Body of pancreas (tissue), 4 donors: ENCODE measurements around the gene GRID2IP. TPM values are rescaled to one million over a fixed set of nuclear protein-coding genes. Genes with fewer than 3 reads are reported as not detected.

Source experiments
- ATAC-seq: fragments of 150-250 bp; one replicate; pipeline ENCODE4 v1.9.1; 2016
- DNase-seq, 4 donors: peaks; one replicate each; pipeline ENCODE4 v3.0.0-alpha.2; 2019
- H3K27ac ChIP-seq, 4 donors: fragments of 200-600 bp; sonication (generic); 1 replicate in 3 of 4; 2 replicates in 1 of 4; pipeline versions ENCODE4 v1.5.1 to v1.6.1; 2016 to 2019; ENCODE audit warnings: mild to moderate bottlenecking in 1 of 4, mixed read lengths in 1 of 4, moderate library complexity in 1 of 4
- H3K27me3 ChIP-seq, 2 donors: fragments of 200-600 bp; sonication (generic); one replicate each; pipeline ENCODE4 v1.6.0; 2016; ENCODE audit warnings: mild to moderate bottlenecking in 1 of 2
- H3K36me3 ChIP-seq, 2 donors: fragments of 200-600 bp; sonication (generic); replicated peaks in 1 of 2; 2 replicates each; pipeline ENCODE4 v1.5.1; 2016; ENCODE audit warnings: low read depth in 2 of 2; ENCODE audit not compliant: insufficient read depth in 1 of 2
- H3K4me1 ChIP-seq: fragments of 200-600 bp; sonication (generic); one replicate; pipeline ENCODE4 v1.6.0; 2016
- H3K4me3 ChIP-seq, 2 donors: fragments of 200-600 bp; sonication (generic); 1 replicate in 1 of 2; 2 replicates in 1 of 2; pipeline ENCODE4 v1.5.1; 2016 to 2019
- H3K9me3 ChIP-seq, 3 donors: fragments of 200-600 bp; sonication (generic); 1 replicate in 2 of 3; 2 replicates in 1 of 3; pipeline ENCODE4 v1.5.1; 2016
- POLR2A ChIP-seq, 3 donors: fragments of 450-650 bp; IDR thresholded peaks; one replicate each; pipeline ENCODE4 v1.6.1; 2016; ENCODE audit warnings: antibody characterized with exemption in 3 of 3, mild to moderate bottlenecking in 2 of 3
- WGBS, 2 donors: methylation state at CpG; one replicate each; pipeline ENCODE4 v1.1.5; 2017; 5-methylcytosine and 5-hydroxymethylcytosine counted together
- intact Hi-C: fragments of 100-400 bp; cut with DNase I; formaldehyde crosslinking; loops from one replicate; pipeline ENCODE4 v1.15.1; 2023
- total RNA-seq, 2 donors: library from RNA; depleted of rRNA; stranded (reverse); fragments of >200 nt; gene quantifications; one replicate each; pipeline ENCODE4 v1.1.0, GENCODE V29; 2016
- TF ChIP-seq, protein P1 (sequence below), 7 experiments: fragments of 450-650 bp in 4 of 7; fragments of 200-600 bp in 3 of 7; sonication (generic) in 3 of 7; IDR thresholded peaks; one replicate each; pipeline ENCODE4 v1.5.1; 2016 to 2019; ENCODE audit warnings: antibody characterized with exemption in 7 of 7

Gene GRID2IP
- total RNA-seq, 2 donors from 2014 or later = 1.0 to 1.6 TPM

DNA sequence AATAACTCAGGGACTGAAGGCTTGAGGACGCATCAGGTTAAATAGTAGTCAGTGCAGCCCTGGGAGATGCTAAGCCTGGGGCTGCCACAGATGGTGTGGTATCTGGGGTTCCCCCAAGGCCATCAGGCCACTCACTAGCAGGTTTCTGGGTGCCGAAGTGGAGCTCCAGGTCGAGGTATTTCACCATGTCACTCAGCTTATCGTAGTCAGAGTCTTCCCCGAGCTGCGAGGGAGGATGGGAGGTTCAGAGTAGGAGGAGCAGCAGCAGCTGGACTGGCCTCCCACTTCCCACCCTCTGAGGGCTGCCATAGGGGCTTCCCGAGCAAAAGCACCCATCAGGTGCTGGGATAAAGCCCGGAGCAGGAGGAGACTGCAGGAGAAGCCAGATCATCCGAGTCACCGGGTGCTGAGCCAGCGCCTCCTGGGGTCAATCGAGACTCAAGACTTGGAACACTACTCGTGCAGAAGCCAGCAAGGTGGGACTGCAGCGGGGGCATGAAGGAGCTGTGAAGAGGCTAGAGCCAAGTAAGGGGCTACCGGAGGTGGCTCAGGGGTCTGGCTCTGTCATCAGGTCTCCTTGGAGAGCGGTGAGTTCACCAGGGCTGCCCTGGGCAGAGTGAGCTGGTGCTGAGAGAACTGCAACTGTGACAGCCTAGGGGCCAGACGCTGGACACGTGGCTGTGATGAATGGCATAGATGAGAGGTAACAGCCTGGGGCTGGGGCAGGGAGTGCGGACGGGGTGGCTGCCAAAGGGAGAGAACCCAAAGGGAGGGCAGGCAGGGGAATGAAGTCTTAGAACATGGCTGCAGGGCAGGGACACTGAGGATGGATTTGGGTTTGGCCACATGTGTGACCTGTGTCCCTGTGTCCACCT is 45.3 kb downstream of the GRID2IP start:
- ATAC-seq = no peak

DNA sequence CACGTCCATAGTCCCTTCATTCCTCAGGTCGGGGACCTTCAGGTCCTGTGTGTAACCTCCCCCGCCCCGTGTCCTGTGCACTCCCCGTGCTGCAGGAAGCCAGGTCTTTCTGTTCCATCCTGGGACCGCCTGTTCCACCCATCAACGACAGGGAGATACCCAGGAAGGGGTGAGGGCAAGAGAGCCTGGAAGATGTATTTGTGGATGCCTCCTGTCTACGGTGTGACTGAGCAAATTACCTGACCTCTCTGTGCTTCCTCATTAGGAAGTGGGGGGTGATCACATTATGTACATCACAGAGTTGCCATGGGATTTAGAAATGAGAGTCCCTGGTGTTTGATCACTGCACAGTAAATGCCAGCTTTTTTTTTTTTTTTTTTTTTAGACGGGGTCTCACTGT is 46.3 kb downstream of the GRID2IP start:
- Histone ChIP-seq H3K4me3 (peak overlapping the region in 1 of 2 donors; percentile 93), H3K9me3 (no peaks in the 10 kb centered on the region), H3K36me3 (no peaks in the 10 kb centered on the region), H3K27me3 (no peaks in the 10 kb centered on the region), H3K4me1 (peaks cover 16% of the 10 kb centered on the region), H3K27ac (peak overlapping the region; percentile 93 to 98 (median 96))
- intact Hi-C loops = no loop called here
- 31 to 50% methylated on average over 9 of the region's 9 CpGs for WGBS, 2 donors
- DNase-seq (no peak), ATAC-seq (no peak)
- no peak for TF ChIP-seq POLR2A (IDR thresholded peaks at IDR 0.05)
- TF ChIP-seq, protein P1, sequence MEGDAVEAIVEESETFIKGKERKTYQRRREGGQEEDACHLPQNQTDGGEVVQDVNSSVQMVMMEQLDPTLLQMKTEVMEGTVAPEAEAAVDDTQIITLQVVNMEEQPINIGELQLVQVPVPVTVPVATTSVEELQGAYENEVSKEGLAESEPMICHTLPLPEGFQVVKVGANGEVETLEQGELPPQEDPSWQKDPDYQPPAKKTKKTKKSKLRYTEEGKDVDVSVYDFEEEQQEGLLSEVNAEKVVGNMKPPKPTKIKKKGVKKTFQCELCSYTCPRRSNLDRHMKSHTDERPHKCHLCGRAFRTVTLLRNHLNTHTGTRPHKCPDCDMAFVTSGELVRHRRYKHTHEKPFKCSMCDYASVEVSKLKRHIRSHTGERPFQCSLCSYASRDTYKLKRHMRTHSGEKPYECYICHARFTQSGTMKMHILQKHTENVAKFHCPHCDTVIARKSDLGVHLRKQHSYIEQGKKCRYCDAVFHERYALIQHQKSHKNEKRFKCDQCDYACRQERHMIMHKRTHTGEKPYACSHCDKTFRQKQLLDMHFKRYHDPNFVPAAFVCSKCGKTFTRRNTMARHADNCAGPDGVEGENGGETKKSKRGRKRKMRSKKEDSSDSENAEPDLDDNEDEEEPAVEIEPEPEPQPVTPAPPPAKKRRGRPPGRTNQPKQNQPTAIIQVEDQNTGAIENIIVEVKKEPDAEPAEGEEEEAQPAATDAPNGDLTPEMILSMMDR (IDR thresholded peaks at IDR 0.05) = no peak

More for the DNA sequence above, 45.3 kb downstream of the GRID2IP start:
- WGBS, 2 donors = 62 to 71% methylated on average over 9 to 20 of the region's 20 CpGs
- H3K4me3 ChIP-seq = no peak overlapping the region
- DNase-seq = no peak
- no peaks in the 10 kb centered on the region for H3K9me3 ChIP-seq
- H3K36me3 ChIP-seq = no peaks in the 10 kb centered on the region
- H3K27me3 ChIP-seq = no peaks in the 10 kb centered on the region
- H3K4me1 ChIP-seq = peaks cover 16% of the 10 kb centered on the region
- TF ChIP-seq, protein P1 (IDR thresholded peaks at IDR 0.05) = no peak
- no peak for TF ChIP-seq POLR2A (IDR thresholded peaks at IDR 0.05)
- intact Hi-C loops = no loop called here
- H3K27ac ChIP-seq = no peak overlapping the region

DNA sequence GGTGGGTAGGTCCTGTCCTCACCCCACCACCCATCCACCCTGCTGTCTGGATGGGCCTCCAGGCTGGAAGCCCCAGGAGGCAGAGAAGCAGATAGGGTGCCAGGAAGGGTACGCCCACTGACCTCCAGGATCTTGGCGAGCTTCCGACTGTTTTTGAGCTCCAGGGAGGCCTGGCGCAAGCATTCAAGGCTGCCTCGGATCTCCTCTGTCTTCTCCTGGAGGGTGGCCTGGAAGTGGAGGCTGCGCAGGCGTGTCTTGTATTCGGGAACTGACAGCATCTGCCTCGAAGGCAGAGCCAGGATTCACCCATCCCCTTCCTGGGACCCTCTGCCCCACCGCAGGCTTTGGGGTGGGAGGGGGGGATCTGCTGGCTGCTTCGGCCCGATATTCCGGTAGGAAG is 48.4 kb downstream of the GRID2IP start:
- no peak for ATAC-seq
- Histone ChIP-seq H3K27ac (peak overlapping the region in 3 of 4 donors; percentile 96 to 98 (median 97)), H3K36me3 (no peaks in the 10 kb centered on the region), H3K27me3 (no peaks in the 10 kb centered on the region), H3K4me1 (peaks cover 16% of the 10 kb centered on the region), H3K4me3 (peak overlapping the region; percentile 62 to 93), H3K9me3 (no peaks in the 10 kb centered on the region)
- peak; percentile 55 to 70 (median 64) for DNase-seq
- intact Hi-C loops = no loop called here
- TF ChIP-seq, protein P1 (IDR thresholded peaks at IDR 0.05) = no peak
- no peak for TF ChIP-seq POLR2A (IDR thresholded peaks at IDR 0.05)
- 21% methylated on average over 13 of the region's 13 CpGs; no CpG with 5 or more reads in 1 of the 2 donors for WGBS, 2 donors

DNA sequence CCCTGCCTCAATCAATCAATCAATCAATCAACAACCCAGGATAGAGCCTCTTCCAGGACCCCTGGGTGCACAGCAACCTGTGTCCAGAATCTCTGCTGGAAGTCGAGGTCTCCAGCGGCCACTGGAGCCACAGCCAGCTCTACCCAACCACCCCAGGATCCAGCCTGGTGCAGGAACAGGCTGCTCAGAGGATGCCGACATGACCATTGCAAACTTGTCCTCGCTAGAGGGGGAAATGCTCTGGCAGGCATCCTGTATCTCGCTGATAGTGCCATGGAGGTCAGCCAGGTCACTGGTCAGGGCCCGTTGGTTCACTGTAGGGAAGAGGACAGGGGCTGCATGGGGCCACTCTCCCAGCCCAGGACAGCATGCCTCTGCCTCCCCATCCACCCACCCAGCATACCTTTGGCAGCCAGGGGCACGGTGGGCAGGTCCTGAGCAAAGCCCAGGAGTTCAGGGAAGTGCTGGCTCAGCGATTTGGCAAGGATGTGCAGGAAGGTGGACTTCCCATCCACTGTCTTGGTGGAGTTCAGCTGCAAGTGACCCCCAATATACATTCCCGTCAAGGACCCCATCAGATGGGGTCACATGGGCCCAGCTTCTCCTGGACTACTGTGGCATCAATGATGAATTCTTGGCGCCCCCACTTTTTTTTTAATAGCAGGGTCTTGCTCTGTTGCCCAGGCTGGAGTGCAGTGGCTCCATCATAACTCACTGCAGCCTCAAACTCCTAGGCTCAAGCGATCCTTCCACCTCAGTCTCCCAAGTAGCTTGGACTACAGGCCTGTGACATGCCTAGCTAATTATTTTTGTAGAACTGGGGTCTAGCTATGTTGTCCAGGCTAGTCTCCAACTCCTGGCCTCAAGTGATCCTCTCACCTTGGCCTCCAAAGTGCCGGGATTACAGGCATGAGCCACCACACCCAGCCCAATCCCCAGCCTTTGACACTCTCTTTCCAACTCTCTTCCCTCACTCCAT is 49.4 kb downstream of the GRID2IP start:
- Histone ChIP-seq H3K27ac (no peak overlapping the region), H3K36me3 (no peaks in the 10 kb centered on the region), H3K27me3 (no peaks in the 10 kb centered on the region), H3K9me3 (no peaks in the 10 kb centered on the region), H3K4me3 (no peak overlapping the region), H3K4me1 (peaks cover 16% of the 10 kb centered on the region)
- 90 to 100% methylated on average over 2 to 12 of the region's 12 CpGs for WGBS, 2 donors
- intact Hi-C loops = no loop called here
- TF ChIP-seq, protein P1 (IDR thresholded peaks at IDR 0.05) = no peak
- TF ChIP-seq POLR2A (IDR thresholded peaks at IDR 0.05) = no peak
- DNase-seq (no peak), ATAC-seq (no peak)
